HG03354 (cell line): Measurements from ENCODE around the gene SLC16A10.
"Not testable (repeated sequence)": the region's sequence is repeated elsewhere in the genome, so short reads cannot be mapped to it uniquely, and the experiment has no call there.

Experiments used
- ATAC-seq: cut with Tn5 transposase; IDR thresholded peaks from one replicate; pipeline ENCODE4 v1.9.1; 2021; ENCODE audit warnings: mild to moderate bottlenecking; ENCODE audit not compliant: unreplicated experiment, poor library complexity, severe bottlenecking

Gene SLC16A10

DNA sequence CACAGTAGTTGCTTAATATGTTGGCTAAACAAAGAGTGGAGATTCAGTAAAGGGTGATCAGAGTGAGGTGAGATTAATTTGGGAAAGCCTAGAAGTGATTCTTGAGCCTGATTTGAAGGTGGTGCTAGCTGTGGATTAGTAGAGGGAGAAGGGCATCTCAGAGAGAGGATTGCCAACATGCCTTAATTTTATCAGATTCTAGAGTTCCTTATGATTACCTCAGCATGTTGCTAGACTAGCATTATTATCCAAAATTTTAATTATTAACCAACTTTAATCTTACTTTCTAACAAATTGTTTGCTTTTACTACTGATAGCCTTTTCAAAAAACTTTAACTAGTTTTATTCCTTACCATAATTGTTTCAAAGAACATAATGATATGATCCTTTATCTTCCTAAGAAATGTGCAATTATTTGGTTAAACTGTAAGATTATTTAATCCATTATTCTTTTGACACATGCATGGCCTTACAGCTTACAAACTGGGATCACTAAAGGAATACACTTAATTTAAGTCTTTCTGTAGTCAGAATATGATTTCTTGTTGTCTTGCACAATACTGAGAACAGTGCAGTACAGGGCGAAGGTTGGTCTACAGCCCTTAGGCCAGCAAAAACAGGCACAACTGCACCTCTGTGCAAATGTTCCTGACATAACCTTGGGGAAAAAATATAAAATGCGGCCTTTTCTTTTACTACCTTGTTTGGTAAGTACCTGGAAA lies 88.9 kb downstream of the SLC16A10 start:
- no peak for ATAC-seq

DNA sequence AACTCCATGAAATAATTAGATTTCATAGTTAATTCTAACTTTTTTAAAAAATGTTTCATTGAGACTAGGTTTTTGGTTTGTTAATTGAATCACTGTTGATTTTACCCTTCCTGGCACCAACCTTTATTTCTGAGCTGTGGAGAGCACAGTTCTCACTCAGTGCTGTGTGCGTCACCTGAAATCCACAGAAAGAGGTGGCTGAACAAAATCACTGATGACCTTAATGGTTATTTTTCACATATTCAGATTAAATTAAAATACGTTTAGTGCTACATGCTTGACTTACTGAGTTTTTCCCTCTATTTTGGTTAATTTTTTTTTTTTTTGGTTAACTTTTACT lies 89.4 kb downstream of the SLC16A10 start:
- no peak for ATAC-seq

DNA sequence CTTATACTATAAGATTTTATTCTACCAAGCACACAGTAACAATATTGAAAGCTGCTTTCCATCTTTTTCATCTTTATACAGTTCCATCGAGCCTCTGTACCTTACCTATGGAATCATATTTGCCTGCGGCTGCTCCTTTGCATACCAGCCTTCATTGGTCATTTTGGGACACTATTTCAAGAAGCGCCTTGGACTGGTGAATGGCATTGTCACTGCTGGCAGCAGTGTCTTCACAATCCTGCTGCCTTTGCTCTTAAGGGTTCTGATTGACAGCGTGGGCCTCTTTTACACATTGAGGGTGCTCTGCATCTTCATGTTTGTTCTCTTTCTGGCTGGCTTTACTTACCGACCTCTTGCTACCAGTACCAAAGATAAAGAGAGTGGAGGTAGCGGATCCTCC lies 89.8 kb downstream of the SLC16A10 start:
- ATAC-seq: no peak

DNA sequence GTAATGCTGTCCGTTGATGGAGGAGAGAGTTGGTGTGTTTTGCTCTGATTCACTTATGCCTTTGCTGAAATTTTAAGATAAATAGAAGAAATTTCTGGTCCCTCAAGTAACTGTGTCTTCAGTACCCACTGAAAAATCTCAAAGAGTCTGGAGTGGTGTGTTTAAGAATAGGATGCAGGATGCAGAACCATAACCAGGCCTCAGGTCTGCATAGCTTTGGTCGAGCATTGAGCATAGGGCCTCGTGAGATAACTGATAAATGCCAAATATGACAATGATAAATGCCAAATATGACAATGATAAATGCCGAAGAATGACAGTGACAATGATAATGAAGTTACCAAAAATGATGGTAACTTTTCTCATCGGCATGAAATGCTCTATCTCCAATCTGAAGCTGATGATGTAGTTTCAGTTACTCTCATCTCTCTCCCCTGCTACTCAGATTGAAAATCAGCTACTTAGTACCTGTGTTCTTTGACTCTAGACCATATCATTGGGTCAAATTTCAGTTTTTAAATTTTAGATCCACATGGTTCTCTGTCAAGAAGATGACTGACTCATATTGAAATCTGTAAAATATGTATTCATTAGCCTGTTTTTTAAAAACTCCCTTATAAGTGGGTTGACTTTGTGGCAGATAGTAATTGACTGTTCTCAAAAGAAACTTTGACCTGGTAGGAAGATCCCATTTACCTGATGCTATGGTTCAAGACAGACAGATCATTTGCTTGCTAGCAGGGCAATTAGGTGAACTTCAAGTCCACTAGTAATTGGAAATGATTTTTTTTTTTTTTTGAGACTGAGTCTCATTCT lies 96.6 kb downstream of the SLC16A10 start:
- no peak for ATAC-seq

DNA sequence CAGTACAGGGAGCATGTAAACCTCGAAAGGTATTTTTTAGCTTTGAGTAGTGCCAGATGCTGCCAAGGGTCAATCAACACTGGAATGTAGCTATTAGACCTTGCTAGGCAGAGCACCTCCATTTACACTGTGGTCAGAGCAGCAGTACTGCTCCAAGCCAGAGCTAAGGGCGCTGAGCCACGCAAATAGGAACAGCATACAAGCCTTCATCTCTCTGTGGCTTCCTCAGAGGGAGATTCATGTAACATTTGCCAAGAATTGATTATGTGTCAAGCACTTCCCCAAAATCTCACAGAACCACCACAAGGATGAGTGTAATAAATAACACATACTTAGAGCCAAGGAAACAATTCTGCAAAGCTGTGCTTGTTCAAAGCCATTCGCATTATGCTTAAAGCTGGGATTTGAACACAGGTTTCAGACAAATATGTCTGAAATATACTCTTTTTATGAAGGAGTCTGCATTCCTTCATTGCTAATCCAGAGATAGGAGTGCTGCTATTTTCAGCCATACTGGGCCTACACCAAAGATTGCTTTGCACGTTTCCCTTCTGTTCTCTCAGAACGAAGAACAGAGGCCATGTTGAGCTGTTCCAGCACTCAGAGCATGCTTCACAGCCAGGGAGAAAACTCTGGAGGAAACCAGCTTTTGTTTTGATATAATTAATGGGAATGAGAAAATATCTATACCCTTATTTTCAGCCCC lies 97.7 kb downstream of the SLC16A10 start:
- no peak for ATAC-seq

DNA sequence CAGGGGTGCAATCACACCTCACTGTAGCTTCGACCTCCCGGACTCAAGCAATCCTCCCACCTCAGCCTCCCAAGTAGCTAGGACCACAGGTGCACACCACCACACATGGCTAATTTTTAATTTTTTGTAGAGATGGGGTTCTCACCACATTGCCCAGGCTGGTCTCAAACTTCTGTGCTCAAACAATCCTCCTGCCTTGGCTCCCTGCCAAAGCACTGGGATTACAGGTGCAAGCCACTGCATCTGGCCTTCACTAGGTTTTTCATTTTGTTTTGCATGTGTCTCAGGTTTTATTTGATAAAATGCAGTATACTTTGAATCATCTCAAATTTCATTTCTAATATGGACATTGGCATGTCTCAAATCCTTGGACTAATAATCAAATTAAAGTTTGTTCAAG lies 98.7 kb downstream of the SLC16A10 start:
- no peak for ATAC-seq

DNA sequence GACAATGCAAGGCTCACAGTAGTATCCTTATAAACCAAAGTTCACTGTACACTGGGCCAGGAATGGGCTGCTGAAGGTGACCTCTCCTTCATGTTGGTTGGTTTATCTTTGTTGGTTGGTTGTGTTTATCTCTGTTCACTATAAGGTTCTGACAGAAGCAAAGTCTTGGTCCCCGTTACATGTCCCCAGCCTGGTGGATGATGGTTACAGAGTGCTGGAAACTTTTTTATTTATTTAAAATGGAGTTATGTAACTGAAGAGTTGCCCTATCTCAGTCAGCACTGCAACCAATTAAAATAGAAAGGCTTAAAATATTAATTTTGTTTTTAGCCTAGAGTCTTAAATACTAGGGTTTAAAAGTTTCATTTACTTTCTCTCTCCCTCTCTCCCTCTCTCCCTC lies 100.6 kb downstream of the SLC16A10 start:
- no peak for ATAC-seq

DNA sequence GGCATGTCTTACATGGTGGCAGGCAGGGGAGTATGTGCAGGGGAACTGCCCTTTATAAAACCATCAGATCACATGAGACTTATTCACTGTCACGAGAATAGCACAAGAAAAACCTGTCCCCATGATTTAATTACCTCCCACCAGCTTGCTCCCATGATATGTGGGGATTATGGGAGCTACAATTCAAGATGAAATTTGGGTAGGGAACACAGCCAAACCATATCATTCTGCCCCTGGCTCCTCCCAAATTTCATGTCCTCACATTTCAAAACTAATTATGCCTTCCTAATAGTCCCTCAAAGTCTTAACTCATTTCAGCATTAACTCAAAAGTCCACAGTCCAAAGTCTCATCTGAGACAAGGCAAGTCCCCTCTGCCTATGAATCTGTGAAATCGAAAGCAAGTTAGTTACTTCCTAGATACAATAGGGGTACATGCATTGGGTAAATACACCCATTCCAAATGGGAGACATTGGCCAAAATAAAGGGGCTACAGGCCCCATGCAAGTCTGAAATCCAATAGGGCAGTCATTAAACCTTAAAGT lies 102.4 kb downstream of the SLC16A10 start:
- not testable (repeated sequence) for ATAC-seq

DNA sequence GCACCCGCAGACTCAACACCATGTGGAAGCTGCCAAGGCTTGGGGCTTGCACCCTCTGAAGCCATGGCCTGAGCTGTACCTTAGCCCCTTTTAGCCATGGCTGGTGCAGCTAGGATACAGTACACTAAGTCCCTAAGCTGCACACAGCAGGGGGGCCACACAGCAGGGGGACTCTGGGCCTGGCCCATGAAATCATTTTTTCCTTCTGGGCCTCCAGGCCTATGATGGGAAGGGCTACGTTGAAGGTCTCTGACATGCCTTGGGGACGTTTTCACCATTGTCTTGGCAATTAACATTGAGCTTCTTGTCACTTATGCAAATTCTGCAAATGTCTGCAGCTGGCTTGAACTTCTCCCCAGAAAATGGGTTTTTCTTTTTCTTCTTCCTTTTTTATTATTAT lies 103.3 kb downstream of the SLC16A10 start:
- ATAC-seq: no peak

DNA sequence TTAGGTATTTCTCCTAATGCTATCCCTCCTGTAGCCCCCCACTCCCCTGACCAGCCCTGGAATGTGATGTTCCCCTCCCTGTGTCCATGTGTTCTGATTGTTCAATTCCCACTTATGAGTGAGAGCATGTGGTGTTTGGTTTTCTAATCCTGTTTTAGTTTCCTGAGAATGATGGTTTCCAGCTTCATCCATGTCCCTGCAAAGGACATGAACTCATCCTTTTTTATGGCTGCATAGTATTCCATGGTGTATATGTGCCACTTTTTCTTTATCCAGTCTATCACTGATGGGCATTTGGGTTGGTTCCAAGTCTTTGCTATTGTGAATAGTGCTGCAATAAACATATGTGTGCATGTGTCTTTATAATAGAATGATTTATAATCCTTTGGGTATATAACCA lies 103.8 kb downstream of the SLC16A10 start:
- ATAC-seq: not testable (repeated sequence)

DNA sequence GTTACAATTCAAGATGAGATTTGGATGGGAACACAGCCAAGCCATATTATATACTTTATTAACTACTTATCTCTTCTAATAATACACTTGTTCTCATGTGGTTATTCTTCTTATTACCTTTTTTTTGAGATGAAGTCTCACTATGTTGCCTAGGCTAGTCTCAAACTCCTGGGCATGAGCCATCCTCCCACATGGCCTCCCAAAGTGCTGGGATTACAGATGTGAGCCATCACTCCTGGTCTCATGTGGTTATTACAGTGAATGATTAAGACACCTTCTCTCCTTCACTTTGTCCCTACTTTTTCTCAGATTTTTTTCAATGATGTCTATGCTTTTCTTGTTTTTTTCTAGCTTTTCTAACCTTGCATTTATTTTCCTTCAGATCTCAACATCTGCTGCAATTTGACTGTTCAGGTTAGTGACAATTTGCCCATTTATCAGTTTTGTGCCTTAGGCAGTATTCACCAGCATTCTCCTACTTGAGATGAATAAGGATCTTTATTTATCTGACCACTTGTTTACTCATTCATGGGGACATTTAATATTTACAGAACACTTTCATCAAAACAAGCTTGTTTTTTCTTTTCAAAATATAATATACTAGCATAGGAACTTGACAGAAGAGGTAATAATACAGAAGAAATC lies 105.7 kb downstream of the SLC16A10 start:
- no peak for ATAC-seq

DNA sequence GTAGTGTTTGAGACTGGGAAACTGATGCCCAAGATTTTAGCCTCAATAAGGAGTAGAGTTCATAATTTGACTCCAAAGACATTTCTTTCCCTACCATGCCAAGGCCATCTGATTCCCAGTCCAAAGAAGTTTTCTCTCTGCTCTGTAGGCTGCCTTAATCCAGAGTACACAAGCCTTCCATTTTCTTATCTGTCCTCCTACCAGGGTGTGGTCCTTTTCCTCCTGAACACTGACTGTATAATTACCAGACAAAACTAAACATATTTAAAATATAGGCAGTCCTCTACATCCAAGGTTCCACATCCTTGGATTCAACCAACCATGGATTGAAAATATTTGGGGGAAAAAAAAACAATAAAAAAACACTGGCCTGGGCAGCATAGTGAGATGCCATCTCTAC lies 108.4 kb downstream of the SLC16A10 start:
- no peak for ATAC-seq

DNA sequence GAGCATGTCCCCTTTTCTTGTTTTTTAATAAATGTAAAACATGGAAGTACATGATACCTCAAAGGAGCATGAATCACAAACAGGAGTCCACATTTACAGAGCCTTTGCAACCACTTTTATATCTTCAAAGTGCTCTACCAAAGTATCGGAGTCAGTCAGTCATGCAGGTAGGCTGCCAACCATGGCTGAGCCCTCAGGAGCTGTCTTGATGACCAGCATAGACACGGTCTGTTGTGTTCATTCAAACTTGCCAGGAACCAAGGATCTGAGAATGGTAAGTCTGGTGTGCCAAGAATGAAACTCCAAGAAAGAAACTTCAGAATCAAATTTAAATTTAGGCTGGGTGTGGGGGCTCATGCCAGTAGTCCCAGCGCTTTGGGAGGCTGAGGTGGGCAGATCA lies 111.5 kb downstream of the SLC16A10 start:
- no peak for ATAC-seq

DNA sequence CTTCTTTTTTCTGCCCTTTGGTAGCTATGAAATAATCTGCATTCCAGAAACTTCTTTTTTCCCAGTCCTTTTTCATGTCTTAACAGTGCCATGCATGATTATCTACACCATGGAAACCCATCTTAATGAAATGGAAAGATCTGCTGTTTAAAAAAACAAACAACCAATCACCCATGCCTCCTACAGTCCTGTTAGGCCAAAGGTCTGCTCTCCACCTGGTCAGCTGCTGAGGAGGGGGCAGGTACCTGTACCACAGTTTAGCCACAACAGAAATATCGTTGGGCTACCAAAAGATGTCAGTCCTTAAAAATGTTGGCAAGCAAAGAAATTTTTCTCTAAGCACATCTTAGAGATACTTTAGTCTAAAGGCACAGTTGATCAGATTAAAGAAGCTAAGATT lies 112.6 kb downstream of the SLC16A10 start:
- no peak for ATAC-seq

DNA sequence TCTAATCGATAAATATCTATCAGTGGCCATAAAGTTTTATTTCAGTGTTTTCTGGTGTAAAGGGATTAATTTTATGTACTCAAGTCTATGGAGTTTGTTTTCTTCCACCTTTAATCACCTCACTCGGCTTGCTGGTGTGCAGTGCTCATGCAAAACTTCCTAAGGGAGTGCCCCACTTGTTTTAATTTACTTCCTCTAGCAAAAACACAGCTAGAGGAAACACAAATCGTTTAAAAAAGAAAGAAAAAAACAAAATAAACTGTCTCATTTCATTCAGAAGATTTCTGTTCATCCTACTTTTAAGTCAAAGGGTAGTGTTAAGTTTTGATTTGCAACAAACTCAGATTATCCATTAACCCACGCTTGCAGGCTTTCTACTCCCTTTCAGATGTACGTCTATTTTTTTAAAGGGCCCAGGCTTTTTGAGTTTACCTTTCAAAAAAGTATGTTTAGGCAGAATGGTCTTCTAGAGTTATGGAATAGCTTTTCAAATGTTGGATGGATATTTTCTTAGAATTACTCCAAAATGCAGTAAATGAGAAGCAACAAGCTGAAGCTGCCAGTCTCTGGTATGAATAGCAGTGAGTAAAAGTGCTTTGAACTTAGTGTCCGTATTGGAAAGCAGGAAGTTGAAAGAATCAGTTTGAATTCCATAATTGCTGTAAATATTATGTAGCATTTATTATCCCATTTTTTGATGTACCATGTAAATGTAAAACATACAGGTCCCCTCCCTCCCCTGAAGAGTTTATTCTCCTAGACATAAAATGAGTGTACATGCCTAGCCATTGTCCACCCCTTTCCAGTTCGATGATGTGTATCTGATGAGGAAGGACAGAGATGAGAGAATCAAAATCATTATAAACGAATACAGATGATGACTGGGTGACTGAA lies 113.3 kb downstream of the SLC16A10 start:
- ATAC-seq: no peak

DNA sequence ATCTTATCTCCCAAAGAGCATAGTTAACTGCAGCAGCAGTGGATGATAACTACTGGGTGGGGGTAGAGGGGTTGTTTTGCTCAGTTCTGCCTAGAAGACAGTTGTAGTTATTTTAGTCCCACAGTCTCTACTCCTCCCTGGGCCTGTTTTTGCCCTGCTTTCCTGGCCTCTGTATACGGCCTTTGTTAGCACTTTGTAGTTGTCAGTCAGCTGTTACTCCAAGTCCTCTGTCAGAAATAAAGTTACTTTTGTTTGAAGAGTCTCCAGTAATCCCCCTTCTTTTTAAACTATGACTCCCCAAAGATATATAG lies 113.9 kb downstream of the SLC16A10 start:
- ATAC-seq: no peak

DNA sequence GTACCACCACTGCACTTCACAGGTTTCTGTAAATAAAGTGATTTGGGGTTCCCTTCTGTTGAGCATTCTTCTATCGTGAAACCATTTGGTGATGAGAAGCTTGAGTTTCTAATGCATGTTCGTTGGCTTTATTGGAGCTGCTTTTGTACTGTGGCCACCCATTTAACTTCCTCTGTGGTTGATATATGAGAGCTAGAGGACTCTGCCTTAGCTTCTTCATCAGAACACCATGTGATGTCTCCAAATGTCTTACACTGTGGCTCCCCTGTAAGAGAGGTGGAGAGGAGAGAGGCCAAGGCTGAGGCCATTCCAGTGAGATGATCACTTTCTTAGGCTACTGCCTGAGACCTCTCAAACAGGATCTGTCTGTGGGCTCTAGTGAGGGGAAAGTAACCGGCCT lies 114.5 kb downstream of the SLC16A10 start:
- no peak for ATAC-seq

DNA sequence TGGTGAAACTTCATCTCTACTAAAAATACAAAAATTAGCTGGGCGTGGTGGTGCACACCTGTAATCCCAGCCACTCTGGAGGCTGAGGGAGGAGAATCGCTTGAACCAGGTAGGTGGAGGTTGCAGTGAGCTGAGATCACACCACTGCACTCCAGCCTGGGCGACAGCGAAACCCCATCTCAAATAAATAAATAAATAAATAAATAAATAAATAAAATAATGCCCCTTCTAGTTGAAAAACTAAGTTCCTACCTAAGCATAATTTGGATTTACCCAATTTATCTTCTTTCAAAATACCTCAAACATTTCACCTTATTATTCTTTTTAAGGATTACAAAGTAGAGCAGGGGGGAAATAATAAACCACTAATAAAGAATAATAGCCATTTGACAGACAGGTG lies 116.2 kb downstream of the SLC16A10 start:
- ATAC-seq: not testable (repeated sequence)

DNA sequence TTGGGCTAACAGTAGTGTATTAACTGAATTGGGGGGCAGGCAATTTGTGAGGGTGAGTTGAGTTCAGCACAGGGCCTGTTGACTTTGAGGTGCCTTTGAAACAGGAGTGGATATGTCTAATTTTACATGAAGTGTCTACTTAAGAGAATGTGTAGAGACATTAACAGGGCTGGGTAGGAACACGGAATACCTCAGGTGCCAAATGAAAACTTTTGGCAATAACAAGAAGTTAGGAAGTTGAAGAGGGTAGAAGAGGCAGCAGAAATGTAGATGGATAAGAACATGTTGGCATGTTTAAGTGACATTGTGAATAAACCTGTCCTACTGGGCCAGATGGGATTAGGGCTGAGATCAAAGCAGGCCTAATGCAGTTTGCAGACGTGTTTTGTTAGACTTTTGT lies 117.0 kb downstream of the SLC16A10 start:
- ATAC-seq: no peak
